Ascending aorta (tissue), 2 donors: Measurements from ENCODE around the gene GRID2. TPM values are rescaled to one million over a fixed set of nuclear protein-coding genes. Genes with fewer than 3 reads are reported as not detected.

Source experiments
- DNase-seq, 2 donors: peaks; one replicate each; pipeline ENCODE4 v3.0.0-alpha.2; 2019; ENCODE audit warnings: low spot score in 2 of 2
- H3K27ac ChIP-seq, 2 donors: fragments of 200-600 bp; sonication (generic); one replicate each; pipeline ENCODE4 v1.5.1; 2016 to 2017; ENCODE audit warnings: mild to moderate bottlenecking in 1 of 2
- H3K27me3 ChIP-seq: fragments of 200-600 bp; sonication (generic); one replicate; pipeline ENCODE4 v1.5.1; 2017
- H3K36me3 ChIP-seq, 2 donors: fragments of 200-600 bp; sonication (generic); one replicate each; pipeline ENCODE4 v1.5.1; 2016
- H3K4me1 ChIP-seq, 2 donors: fragments of 200-600 bp; sonication (generic); one replicate each; pipeline ENCODE4 v1.5.1; 2016 to 2017; ENCODE audit warnings: mild to moderate bottlenecking in 1 of 2
- H3K4me3 ChIP-seq, 2 donors: fragments of 200-600 bp; sonication (generic); one replicate each; pipeline ENCODE4 v1.5.1; 2016 to 2017; ENCODE audit warnings: mild to moderate bottlenecking in 1 of 2
- H3K9me3 ChIP-seq, 2 donors: fragments of 200-600 bp; sonication (generic); one replicate each; pipeline ENCODE4 v1.5.1; 2016
- intact Hi-C: fragments of 100-400 bp; cut with DNase I; formaldehyde crosslinking; loops from one replicate; pipeline ENCODE4 v1.15.1; 2023
- total RNA-seq: library from RNA; depleted of rRNA; stranded (reverse); fragments of >200 nt; gene quantifications from one replicate; pipeline ENCODE4 v1.1.0, GENCODE V29; 2016
- TF ChIP-seq, protein P1 (sequence below), 3 experiments: fragments of 200-600 bp in 2 of 3; fragments of 450-650 bp in 1 of 3; sonication (generic) in 2 of 3; IDR thresholded peaks; one replicate each; pipeline ENCODE4 v1.5.1; 2016 to 2019; ENCODE audit warnings: antibody characterized with exemption in 3 of 3, mild to moderate bottlenecking in 1 of 3, moderate library complexity in 1 of 3

GRID2 gene
- total RNA-seq, 1 donor from 2014 or later = not detected

GRCh38 chr4:93203708-93204107, 899.9 kb downstream of the GRID2 start:
- TF ChIP-seq, protein P1, sequence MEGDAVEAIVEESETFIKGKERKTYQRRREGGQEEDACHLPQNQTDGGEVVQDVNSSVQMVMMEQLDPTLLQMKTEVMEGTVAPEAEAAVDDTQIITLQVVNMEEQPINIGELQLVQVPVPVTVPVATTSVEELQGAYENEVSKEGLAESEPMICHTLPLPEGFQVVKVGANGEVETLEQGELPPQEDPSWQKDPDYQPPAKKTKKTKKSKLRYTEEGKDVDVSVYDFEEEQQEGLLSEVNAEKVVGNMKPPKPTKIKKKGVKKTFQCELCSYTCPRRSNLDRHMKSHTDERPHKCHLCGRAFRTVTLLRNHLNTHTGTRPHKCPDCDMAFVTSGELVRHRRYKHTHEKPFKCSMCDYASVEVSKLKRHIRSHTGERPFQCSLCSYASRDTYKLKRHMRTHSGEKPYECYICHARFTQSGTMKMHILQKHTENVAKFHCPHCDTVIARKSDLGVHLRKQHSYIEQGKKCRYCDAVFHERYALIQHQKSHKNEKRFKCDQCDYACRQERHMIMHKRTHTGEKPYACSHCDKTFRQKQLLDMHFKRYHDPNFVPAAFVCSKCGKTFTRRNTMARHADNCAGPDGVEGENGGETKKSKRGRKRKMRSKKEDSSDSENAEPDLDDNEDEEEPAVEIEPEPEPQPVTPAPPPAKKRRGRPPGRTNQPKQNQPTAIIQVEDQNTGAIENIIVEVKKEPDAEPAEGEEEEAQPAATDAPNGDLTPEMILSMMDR (IDR thresholded peaks at IDR 0.05) = no peak
- H3K27me3 ChIP-seq = no peaks in the 10 kb centered on the region
- H3K4me3 ChIP-seq = no peak overlapping the region
- no peak overlapping the region for H3K27ac ChIP-seq
- intact Hi-C loops = no loop called here
- H3K9me3 ChIP-seq = no peaks in the 10 kb centered on the region
- no peaks in the 10 kb centered on the region for H3K36me3 ChIP-seq
- DNase-seq = no peak
- H3K4me1 ChIP-seq = no peaks in the 10 kb centered on the region

GRCh38 chr4:93212250-93212649, 908.5 kb downstream of the GRID2 start:
- H3K4me1 ChIP-seq = no peaks in the 10 kb centered on the region
- H3K27ac ChIP-seq = no peak overlapping the region
- no peak for DNase-seq
- intact Hi-C loops = no loop called here
- no peaks in the 10 kb centered on the region for H3K27me3 ChIP-seq
- H3K9me3 ChIP-seq = no peaks in the 10 kb centered on the region
- no peaks in the 10 kb centered on the region for H3K36me3 ChIP-seq
- no peak overlapping the region for H3K4me3 ChIP-seq
- TF ChIP-seq, protein P1 (IDR thresholded peaks at IDR 0.05) = no peak

GRCh38 chr4:93216646-93217045, 912.9 kb downstream of the GRID2 start:
- H3K4me3 ChIP-seq = no peak overlapping the region
- no peaks in the 10 kb centered on the region for H3K9me3 ChIP-seq
- H3K36me3 ChIP-seq = no peaks in the 10 kb centered on the region
- intact Hi-C loops = no loop called here
- H3K27ac ChIP-seq = no peak overlapping the region
- TF ChIP-seq, protein P1 (IDR thresholded peaks at IDR 0.05) = no peak
- no peaks in the 10 kb centered on the region for H3K27me3 ChIP-seq
- H3K4me1 ChIP-seq = no peaks in the 10 kb centered on the region
- no peak for DNase-seq

DNA sequence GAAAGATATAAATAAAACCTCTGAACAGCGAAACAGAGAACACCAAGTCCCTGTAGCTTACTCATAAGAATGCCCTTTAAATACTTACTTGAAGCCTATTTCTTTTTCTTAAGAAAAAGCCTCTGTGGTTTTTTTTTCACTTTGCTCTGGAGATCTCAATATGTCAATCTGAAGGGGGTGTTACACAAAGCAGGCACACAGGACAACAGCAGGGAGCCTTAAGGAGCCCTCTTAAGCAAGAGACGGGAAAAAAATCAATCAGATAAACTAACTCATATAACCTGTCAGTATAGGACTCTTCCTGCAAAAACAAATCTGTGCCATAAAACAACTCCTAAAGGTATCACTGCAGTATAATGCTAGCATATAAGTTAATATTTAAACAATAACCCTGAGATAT, 913.7 kb downstream of the GRID2 start:
- no peak for DNase-seq
- Histone ChIP-seq H3K27me3 (no peaks in the 10 kb centered on the region), H3K36me3 (no peaks in the 10 kb centered on the region), H3K4me3 (no peak overlapping the region), H3K27ac (no peak overlapping the region), H3K9me3 (no peaks in the 10 kb centered on the region), H3K4me1 (no peaks in the 10 kb centered on the region)
- TF ChIP-seq, protein P1 (IDR thresholded peaks at IDR 0.05) = no peak
- intact Hi-C loops = no loop called here

GRCh38 chr4:93221771-93222170, 918.0 kb downstream of the GRID2 start:
- H3K4me3 ChIP-seq = no peak overlapping the region
- no peaks in the 10 kb centered on the region for H3K4me1 ChIP-seq
- no peak overlapping the region for H3K27ac ChIP-seq
- no peaks in the 10 kb centered on the region for H3K9me3 ChIP-seq
- TF ChIP-seq, protein P1 (IDR thresholded peaks at IDR 0.05) = no peak
- no peak for DNase-seq
- intact Hi-C loops = no loop called here
- H3K27me3 ChIP-seq = no peaks in the 10 kb centered on the region
- no peaks in the 10 kb centered on the region for H3K36me3 ChIP-seq

- no peaks in the 10 kb centered on the region for H3K36me3 ChIP-seq
- intact Hi-C loops = no loop called here
- no peaks in the 10 kb centered on the region for H3K27me3 ChIP-seq
- no peak overlapping the region for H3K27ac ChIP-seq
- no peak for DNase-seq
- TF ChIP-seq, protein P1 (IDR thresholded peaks at IDR 0.05) = no peak
- no peaks in the 10 kb centered on the region for H3K9me3 ChIP-seq
- H3K4me3 ChIP-seq = no peak overlapping the region
- no peaks in the 10 kb centered on the region for H3K4me1 ChIP-seq
Observed at GRCh38 chr4:93228021-93228420, 924.3 kb downstream of the GRID2 start.
